ENCODE measurements around the gene PARD3B. TPM values are rescaled to one million over a fixed set of nuclear protein-coding genes. Genes with fewer than 3 reads are reported as not detected.

The PARD3B gene
- total and polyA plus RNA-seq, 2 of the 13 experiments (the other 11 are each of a cell fraction or from before 2014, with no cell fraction given), result 0.71 to 2.3 TPM

GRCh38 chr2:204545861-204546735 is 823 bp downstream of the PARD3B start (continued):
- no peak for TF ChIP-seq GMEB2 (CRISPR knock-in tag; IDR thresholded peaks at IDR 0.05; ENCODE audit: low read depth)
- no peak for TF ChIP-seq HMG20B (CRISPR knock-in tag; conservative IDR thresholded peaks at IDR 0.05)
- no peak for TF ChIP-seq TP53 (CRISPR knock-in tag; conservative IDR thresholded peaks at IDR 0.05)
- TF ChIP-seq ZSCAN31 (CRISPR knock-in tag; IDR thresholded peaks at IDR 0.05; ENCODE audit: low read depth), result 0 out of 2 replicates have a peak, but pooled peaks have one; percentile 10
- no peak for TF ChIP-seq ZNF180 (CRISPR knock-in tag; IDR thresholded peaks at IDR 0.05; ENCODE audit: borderline replicate concordance, low read depth)
- no peak for TF ChIP-seq CREB1 (IDR thresholded peaks at IDR 0.05)
- no peak for TF ChIP-seq CREB1 (CRISPR knock-in tag; IDR thresholded peaks at IDR 0.05)
- no peak for TF ChIP-seq ZNF800 (CRISPR knock-in tag; IDR thresholded peaks at IDR 0.05)
- no peak for TF ChIP-seq ZNF75D (CRISPR knock-in tag; IDR thresholded peaks at IDR 0.05; ENCODE audit: borderline replicate concordance)
- TF ChIP-seq MEF2D (CRISPR knock-in tag; IDR thresholded peaks at IDR 0.05), result no peak
- TF ChIP-seq ZNF616 (CRISPR knock-in tag; IDR thresholded peaks at IDR 0.05; ENCODE audit: low read depth), result peak; percentile 63; the same call in 1 of the 2 replicates
- TF ChIP-seq ZNF576 (CRISPR knock-in tag; IDR thresholded peaks at IDR 0.05), result no peak
- no peak for TF ChIP-seq NRL (CRISPR knock-in tag; IDR thresholded peaks at IDR 0.05; ENCODE audit: borderline replicate concordance)
- 0 out of 2 replicates have a peak, but pooled peaks have one; percentile 72 for TF ChIP-seq LBX2 (CRISPR knock-in tag; IDR thresholded peaks at IDR 0.05; ENCODE audit: borderline replicate concordance)
- TF ChIP-seq SALL1 (CRISPR knock-in tag; IDR thresholded peaks at IDR 0.05), result peak; percentile 11; the same call in 1 of the 2 replicates
- TF ChIP-seq ZNF382 (CRISPR knock-in tag; IDR thresholded peaks at IDR 0.05; ENCODE audit: borderline replicate concordance), result no peak
- TF ChIP-seq CENPT (CRISPR knock-in tag; IDR thresholded peaks at IDR 0.05; ENCODE audit: low read depth), result 0 out of 2 replicates have a peak, but pooled peaks have one; percentile 11
- TF ChIP-seq ZEB1 (IDR thresholded peaks at IDR 0.05; ENCODE audit: insufficient replicate concordance, low read depth), result peak; percentile 79
- TF ChIP-seq ZNF687 (CRISPR knock-in tag; IDR thresholded peaks at IDR 0.05), result peak; percentile 65
- TF ChIP-seq ZNF83 (CRISPR knock-in tag; IDR thresholded peaks at IDR 0.05; ENCODE audit: borderline replicate concordance), result 0 out of 2 replicates have a peak, but pooled peaks have one; percentile 15

Data from HepG2 (cell line).